Measurements from ENCODE around the gene PQBP1. TPM values are rescaled to one million over a fixed set of nuclear protein-coding genes. Genes with fewer than 3 reads are reported as not detected.
A peak's percentile ranks its signal among the peaks of the same experiment; 100 is the strongest.

PQBP1 gene
- total RNA-seq, 1 donor from 2014 or later, result 80.1 TPM

DNA sequence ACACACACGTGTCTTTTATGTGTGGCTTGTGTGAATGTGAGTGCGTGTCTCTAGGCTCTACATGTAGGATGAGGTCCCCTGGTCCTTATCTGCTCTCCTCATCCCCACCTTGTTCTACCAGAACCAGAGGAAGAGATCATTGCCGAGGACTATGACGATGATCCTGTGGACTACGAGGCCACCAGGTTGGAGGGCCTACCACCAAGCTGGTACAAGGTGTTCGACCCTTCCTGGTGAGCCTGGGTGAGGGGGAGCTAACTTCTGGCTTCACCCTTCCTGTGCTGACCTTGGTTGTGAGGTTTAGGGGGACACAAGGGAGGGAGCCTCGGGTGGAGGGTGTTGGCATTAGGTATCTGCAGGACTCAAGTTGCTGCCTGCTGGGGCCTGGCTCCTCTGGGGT lies 3.3 kb downstream of the PQBP1 start:
- Mint-ChIP-seq H3K4me1 (ENCODE audit: unreplicated experiment) (peaks cover 2% of the 10 kb centered on the region), H3K4me3 (ENCODE audit: unreplicated experiment) (no peak overlapping the region), H3K27me3 (ENCODE audit: unreplicated experiment) (peaks cover 6% of the 10 kb centered on the region), H3K27ac (ENCODE audit: unreplicated experiment) (no peak overlapping the region), H3K9me3 (ENCODE audit: unreplicated experiment) (no peaks in the 10 kb centered on the region), H3K36me3 (ENCODE audit: low read depth, unreplicated experiment) (peaks cover 19% of the 10 kb centered on the region)
- DNase-seq (ENCODE audit: low spot score), result no peak
- TF ChIP-seq, protein P1, sequence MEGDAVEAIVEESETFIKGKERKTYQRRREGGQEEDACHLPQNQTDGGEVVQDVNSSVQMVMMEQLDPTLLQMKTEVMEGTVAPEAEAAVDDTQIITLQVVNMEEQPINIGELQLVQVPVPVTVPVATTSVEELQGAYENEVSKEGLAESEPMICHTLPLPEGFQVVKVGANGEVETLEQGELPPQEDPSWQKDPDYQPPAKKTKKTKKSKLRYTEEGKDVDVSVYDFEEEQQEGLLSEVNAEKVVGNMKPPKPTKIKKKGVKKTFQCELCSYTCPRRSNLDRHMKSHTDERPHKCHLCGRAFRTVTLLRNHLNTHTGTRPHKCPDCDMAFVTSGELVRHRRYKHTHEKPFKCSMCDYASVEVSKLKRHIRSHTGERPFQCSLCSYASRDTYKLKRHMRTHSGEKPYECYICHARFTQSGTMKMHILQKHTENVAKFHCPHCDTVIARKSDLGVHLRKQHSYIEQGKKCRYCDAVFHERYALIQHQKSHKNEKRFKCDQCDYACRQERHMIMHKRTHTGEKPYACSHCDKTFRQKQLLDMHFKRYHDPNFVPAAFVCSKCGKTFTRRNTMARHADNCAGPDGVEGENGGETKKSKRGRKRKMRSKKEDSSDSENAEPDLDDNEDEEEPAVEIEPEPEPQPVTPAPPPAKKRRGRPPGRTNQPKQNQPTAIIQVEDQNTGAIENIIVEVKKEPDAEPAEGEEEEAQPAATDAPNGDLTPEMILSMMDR (IDR thresholded peaks at IDR 0.05; ENCODE audit: unreplicated experiment), result no peak

DNA sequence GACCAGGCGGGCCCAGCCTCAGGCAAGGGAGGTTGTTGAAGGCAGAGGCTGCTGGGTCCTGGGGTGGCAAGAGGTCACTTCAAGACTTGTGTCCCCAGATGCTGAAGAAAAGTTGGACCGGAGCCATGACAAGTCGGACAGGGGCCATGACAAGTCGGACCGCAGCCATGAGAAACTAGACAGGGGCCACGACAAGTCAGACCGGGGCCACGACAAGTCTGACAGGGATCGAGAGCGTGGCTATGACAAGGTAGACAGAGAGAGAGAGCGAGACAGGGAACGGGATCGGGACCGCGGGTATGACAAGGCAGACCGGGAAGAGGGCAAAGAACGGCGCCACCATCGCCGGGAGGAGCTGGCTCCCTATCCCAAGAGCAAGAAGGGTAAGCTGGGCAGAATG lies 4.4 kb downstream of the PQBP1 start:
- TF ChIP-seq, protein P1 (IDR thresholded peaks at IDR 0.05; ENCODE audit: unreplicated experiment), result no peak
- Mint-ChIP-seq H3K9me3 (ENCODE audit: unreplicated experiment) (no peaks in the 10 kb centered on the region), H3K36me3 (ENCODE audit: low read depth, unreplicated experiment) (peaks cover 19% of the 10 kb centered on the region), H3K4me3 (ENCODE audit: unreplicated experiment) (peak overlapping the region; percentile 72), H3K27ac (ENCODE audit: unreplicated experiment) (peak overlapping the region; percentile 50), H3K27me3 (ENCODE audit: unreplicated experiment) (peaks cover 1% of the 10 kb centered on the region), H3K4me1 (ENCODE audit: unreplicated experiment) (peaks cover 2% of the 10 kb centered on the region)
- DNase-seq (ENCODE audit: low spot score), result no peak

DNA sequence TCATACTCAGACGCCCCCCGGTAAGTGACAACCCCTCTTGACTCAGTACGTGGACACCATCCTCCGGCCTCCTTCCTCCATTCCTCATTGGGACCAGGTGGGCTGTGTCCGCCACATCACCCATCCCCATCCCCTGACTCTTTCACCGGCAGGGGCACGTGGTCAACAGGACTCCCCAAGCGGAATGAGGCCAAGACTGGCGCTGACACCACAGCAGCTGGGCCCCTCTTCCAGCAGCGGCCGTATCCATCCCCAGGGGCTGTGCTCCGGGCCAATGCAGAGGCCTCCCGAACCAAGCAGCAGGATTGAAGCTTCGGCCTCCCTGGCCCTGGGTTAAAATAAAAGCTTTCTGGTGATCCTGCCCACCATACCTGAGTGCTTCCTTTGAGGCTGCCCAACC lies 5.0 kb downstream of the PQBP1 start:
- H3K9me3 Mint-ChIP-seq (ENCODE audit: unreplicated experiment), result no peaks in the 10 kb centered on the region
- no peak for DNase-seq (ENCODE audit: low spot score)
- no peak overlapping the region for H3K27ac Mint-ChIP-seq (ENCODE audit: unreplicated experiment)
- H3K4me3 Mint-ChIP-seq (ENCODE audit: unreplicated experiment), result no peak overlapping the region
- H3K27me3 Mint-ChIP-seq (ENCODE audit: unreplicated experiment), result no peaks in the 10 kb centered on the region
- peaks cover 19% of the 10 kb centered on the region for H3K36me3 Mint-ChIP-seq (ENCODE audit: low read depth, unreplicated experiment)
- H3K4me1 Mint-ChIP-seq (ENCODE audit: unreplicated experiment), result peaks cover under 1% of the 10 kb centered on the region
- TF ChIP-seq, protein P1 (IDR thresholded peaks at IDR 0.05; ENCODE audit: unreplicated experiment), result no peak

DNA sequence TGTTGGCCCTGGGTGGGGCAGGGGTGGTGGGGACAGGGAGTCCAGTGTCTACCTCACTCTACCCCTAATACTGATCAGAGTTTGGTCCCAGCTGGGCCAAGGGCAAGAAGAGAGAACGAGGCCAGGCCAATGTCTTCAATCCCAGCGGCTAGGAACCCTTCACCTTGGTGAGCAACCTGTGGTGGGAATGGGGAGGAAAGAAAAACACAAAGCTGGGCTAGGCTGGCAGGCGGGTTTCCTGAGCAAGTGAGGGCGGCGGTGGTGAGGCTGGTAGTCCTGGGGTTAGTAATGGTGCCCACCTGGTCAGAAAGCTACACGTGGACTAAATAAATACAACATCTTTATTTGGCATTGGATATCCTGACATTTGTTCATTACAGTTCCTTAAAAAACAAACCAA lies 5.6 kb downstream of the PQBP1 start:
- DNase-seq (ENCODE audit: low spot score), result no peak
- no peak overlapping the region for H3K4me3 Mint-ChIP-seq (ENCODE audit: unreplicated experiment)
- H3K27ac Mint-ChIP-seq (ENCODE audit: unreplicated experiment), result peak overlapping the region; percentile 24
- no peaks in the 10 kb centered on the region for H3K9me3 Mint-ChIP-seq (ENCODE audit: unreplicated experiment)
- peaks cover 19% of the 10 kb centered on the region for H3K36me3 Mint-ChIP-seq (ENCODE audit: low read depth, unreplicated experiment)
- no peaks in the 10 kb centered on the region for H3K27me3 Mint-ChIP-seq (ENCODE audit: unreplicated experiment)
- H3K4me1 Mint-ChIP-seq (ENCODE audit: unreplicated experiment), result no peaks in the 10 kb centered on the region
- TF ChIP-seq, protein P1 (IDR thresholded peaks at IDR 0.05; ENCODE audit: unreplicated experiment), result no peak

DNA sequence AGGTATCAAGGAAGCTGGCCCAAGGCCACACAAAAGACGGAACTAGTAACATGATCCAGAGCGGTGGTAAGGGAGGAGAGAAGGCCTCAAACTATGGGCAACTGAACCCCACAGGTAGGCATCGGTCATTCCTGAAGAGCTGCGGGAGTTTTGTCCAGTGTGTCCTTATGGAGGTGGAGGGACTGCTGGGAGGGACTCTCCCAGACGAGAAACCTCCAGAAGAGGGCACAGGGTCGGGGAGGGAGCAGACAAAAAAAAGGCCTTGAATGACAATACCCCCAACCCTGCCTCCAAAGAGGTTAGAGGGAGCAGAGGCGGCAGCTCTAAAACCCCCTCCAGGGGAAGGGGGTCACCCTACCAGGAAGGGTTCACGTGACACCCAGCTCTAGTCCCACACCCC lies 6.5 kb downstream of the PQBP1 start:
- TF ChIP-seq, protein P1 (IDR thresholded peaks at IDR 0.05; ENCODE audit: unreplicated experiment), result no peak
- H3K9me3 Mint-ChIP-seq (ENCODE audit: unreplicated experiment), result no peaks in the 10 kb centered on the region
- H3K4me3 Mint-ChIP-seq (ENCODE audit: unreplicated experiment), result no peak overlapping the region
- DNase-seq (ENCODE audit: low spot score), result no peak
- H3K27ac Mint-ChIP-seq (ENCODE audit: unreplicated experiment), result peak overlapping the region; percentile 18
- peaks cover 19% of the 10 kb centered on the region for H3K36me3 Mint-ChIP-seq (ENCODE audit: low read depth, unreplicated experiment)
- H3K4me1 Mint-ChIP-seq (ENCODE audit: unreplicated experiment), result no peaks in the 10 kb centered on the region
- no peaks in the 10 kb centered on the region for H3K27me3 Mint-ChIP-seq (ENCODE audit: unreplicated experiment)

Measured in endothelial cell (in vitro differentiated cells).